Measurements from ENCODE around the gene AMPD2. TPM values are rescaled to one million over a fixed set of nuclear protein-coding genes. Genes with fewer than 3 reads are reported as not detected.

Gene AMPD2
- total RNA-seq, 1 experiment from 2014 or later = 85.8 TPM

DNA sequence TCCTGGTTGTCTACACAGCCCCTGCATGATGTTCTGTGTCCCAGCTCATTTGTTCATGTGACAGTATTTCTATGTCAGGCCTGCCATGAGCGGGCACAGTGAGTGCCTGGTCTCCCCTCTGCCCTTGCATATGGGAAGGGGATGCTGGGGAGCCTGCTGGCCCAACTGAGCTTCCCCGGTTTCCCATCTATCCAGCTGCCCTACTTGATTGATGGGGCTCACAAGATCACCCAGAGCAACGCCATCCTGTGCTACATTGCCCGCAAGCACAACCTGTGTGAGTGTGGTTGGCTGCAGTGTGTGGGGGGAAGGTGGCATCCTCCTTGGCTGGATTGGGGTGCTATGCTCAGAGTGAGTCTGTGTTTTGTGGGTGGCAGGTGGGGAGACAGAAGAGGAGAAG, 37.8 kb downstream of the AMPD2 start:
- DNase-seq (ENCODE audit: low read depth, low spot score) (no peak), ATAC-seq (no peak)
- Histone ChIP-seq H3K4me1 (ENCODE audit: control insufficient read depth, insufficient read depth, low read length) (no peaks in the 10 kb centered on the region; the same call in 1 of the 2 replicates), H3K36me3 (ENCODE audit: control insufficient read depth, insufficient read depth, low read length) (no peaks in the 10 kb centered on the region), H3K27ac (ENCODE audit: low read length) (no peak overlapping the region), H3K4me3 (ENCODE audit: low read depth in 2 of 2, low read length in 2 of 2) (no peak overlapping the region), H3K27me3 (ENCODE audit: control insufficient read depth, insufficient read depth, low read length) (no peaks in the 10 kb centered on the region), H3K9me3 (ENCODE audit: control insufficient read depth, insufficient read depth, low read depth, low read length) (no peaks in the 10 kb centered on the region)
- POLR2A ChIA-PET = no interaction called here
- no TSS peak for BruUV-seq (replicated peaks)
- in situ Hi-C loops (cut with HindIII; ENCODE audit: low pct_unique_long_range_greater_than_20kb, low sequenced_read_pairs) (no loop called here), intact Hi-C loops (cut with micrococcal nuclease; ENCODE audit: unreplicated experiment) (no loop called here)
- TF ChIP-seq SIN3A (IDR thresholded peaks at IDR 0.05; ENCODE audit: borderline replicate concordance, insufficient read depth, low read depth, low read length) (no peak), TCF7L2 (IDR thresholded peaks at IDR 0.05; ENCODE audit: low read depth, low read length) (no peak), POLR2AphosphoS5 (IDR thresholded peaks at IDR 0.05; ENCODE audit: low read depth, low read length) (no peak)
- TF ChIP-seq, protein P1, sequence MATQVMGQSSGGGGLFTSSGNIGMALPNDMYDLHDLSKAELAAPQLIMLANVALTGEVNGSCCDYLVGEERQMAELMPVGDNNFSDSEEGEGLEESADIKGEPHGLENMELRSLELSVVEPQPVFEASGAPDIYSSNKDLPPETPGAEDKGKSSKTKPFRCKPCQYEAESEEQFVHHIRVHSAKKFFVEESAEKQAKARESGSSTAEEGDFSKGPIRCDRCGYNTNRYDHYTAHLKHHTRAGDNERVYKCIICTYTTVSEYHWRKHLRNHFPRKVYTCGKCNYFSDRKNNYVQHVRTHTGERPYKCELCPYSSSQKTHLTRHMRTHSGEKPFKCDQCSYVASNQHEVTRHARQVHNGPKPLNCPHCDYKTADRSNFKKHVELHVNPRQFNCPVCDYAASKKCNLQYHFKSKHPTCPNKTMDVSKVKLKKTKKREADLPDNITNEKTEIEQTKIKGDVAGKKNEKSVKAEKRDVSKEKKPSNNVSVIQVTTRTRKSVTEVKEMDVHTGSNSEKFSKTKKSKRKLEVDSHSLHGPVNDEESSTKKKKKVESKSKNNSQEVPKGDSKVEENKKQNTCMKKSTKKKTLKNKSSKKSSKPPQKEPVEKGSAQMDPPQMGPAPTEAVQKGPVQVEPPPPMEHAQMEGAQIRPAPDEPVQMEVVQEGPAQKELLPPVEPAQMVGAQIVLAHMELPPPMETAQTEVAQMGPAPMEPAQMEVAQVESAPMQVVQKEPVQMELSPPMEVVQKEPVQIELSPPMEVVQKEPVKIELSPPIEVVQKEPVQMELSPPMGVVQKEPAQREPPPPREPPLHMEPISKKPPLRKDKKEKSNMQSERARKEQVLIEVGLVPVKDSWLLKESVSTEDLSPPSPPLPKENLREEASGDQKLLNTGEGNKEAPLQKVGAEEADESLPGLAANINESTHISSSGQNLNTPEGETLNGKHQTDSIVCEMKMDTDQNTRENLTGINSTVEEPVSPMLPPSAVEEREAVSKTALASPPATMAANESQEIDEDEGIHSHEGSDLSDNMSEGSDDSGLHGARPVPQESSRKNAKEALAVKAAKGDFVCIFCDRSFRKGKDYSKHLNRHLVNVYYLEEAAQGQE (IDR thresholded peaks at IDR 0.05; ENCODE audit: insufficient read depth in 1 of 2, low read depth in 2 of 2, low read length in 1 of 2) = no peak
- TF ChIP-seq, protein P2, sequence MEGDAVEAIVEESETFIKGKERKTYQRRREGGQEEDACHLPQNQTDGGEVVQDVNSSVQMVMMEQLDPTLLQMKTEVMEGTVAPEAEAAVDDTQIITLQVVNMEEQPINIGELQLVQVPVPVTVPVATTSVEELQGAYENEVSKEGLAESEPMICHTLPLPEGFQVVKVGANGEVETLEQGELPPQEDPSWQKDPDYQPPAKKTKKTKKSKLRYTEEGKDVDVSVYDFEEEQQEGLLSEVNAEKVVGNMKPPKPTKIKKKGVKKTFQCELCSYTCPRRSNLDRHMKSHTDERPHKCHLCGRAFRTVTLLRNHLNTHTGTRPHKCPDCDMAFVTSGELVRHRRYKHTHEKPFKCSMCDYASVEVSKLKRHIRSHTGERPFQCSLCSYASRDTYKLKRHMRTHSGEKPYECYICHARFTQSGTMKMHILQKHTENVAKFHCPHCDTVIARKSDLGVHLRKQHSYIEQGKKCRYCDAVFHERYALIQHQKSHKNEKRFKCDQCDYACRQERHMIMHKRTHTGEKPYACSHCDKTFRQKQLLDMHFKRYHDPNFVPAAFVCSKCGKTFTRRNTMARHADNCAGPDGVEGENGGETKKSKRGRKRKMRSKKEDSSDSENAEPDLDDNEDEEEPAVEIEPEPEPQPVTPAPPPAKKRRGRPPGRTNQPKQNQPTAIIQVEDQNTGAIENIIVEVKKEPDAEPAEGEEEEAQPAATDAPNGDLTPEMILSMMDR (IDR thresholded peaks at IDR 0.05) = no peak
- CTCF ChIA-PET = no interaction called here

DNA sequence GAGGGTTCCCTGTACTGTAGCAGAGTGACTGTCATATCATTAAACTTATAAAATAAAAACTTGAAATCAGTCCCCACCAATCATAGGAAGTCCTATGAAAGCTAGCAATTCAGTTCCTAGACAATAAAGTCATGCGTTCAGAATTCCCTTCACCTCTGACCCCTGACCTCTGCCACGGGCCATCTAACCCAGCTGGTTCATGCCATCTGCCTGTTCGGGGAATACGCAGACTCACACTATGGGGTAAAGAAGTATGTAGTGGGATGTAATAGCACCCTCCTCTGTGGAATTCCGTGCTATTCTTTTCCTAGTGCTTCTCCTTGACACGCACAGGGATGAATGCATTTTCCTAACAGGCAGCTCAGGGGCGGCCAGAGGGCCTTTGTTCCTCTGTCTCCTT, 38.3 kb downstream of the AMPD2 start:
- ChIA-PET POLR2A (no interaction called here), CTCF (no interaction called here)
- DNase-seq (ENCODE audit: low read depth, low spot score) = no peak
- Histone ChIP-seq H3K9me3 (ENCODE audit: control insufficient read depth, insufficient read depth, low read depth, low read length) (no peaks in the 10 kb centered on the region), H3K4me1 (ENCODE audit: control insufficient read depth, insufficient read depth, low read length) (no peaks in the 10 kb centered on the region; the same call in 1 of the 2 replicates), H3K36me3 (ENCODE audit: control insufficient read depth, insufficient read depth, low read length) (no peaks in the 10 kb centered on the region; the same call in 1 of the 2 replicates), H3K4me3 (ENCODE audit: low read depth in 2 of 2, low read length in 2 of 2) (no peak overlapping the region), H3K27me3 (ENCODE audit: control insufficient read depth, insufficient read depth, low read length) (no peaks in the 10 kb centered on the region), H3K27ac (ENCODE audit: low read length) (no peak overlapping the region)
- BruUV-seq (replicated peaks) = no TSS peak
- TF ChIP-seq POLR2AphosphoS5 (IDR thresholded peaks at IDR 0.05; ENCODE audit: low read depth, low read length) = no peak
- no peak for TF ChIP-seq SIN3A (IDR thresholded peaks at IDR 0.05; ENCODE audit: borderline replicate concordance, insufficient read depth, low read depth, low read length)
- TF ChIP-seq, protein P1 (IDR thresholded peaks at IDR 0.05; ENCODE audit: insufficient read depth in 1 of 2, low read depth in 2 of 2, low read length in 1 of 2) = no peak
- TF ChIP-seq, protein P2 (IDR thresholded peaks at IDR 0.05) = no peak
- no peak for TF ChIP-seq TCF7L2 (IDR thresholded peaks at IDR 0.05; ENCODE audit: low read depth, low read length)
- in situ Hi-C loops (cut with HindIII; ENCODE audit: low pct_unique_long_range_greater_than_20kb, low sequenced_read_pairs) = no loop called here
- intact Hi-C loops (cut with micrococcal nuclease; ENCODE audit: unreplicated experiment) = no loop called here
- ATAC-seq = no peak
